PC-9 (cell line): ENCODE results near the gene DPP4. TPM values are rescaled to one million over a fixed set of nuclear protein-coding genes. Genes with fewer than 3 reads are reported as not detected.

Source experiments
- BruUV-seq: library from RNA; stranded (reverse); fragments of 400-500 nt; replicated peaks from 2 replicates; lab custom pipeline; 2021; lab: Mats Ljungman, UMichigan
- CTCF ChIA-PET: fragments of 300-600 bp; sonication (Branson Sonifier 250); formaldehyde crosslinking; loops from one replicate; lab custom pipeline; 2022; ENCODE audit warnings: antibody characterized with exemption; lab: Charles Lee
- POLR2A ChIA-PET: fragments of 300-600 bp; sonication (Branson Sonifier 250); formaldehyde crosslinking; loops from one replicate; lab custom pipeline; 2022; ENCODE audit warnings: antibody characterized with exemption; ENCODE audit not compliant: unreplicated experiment; lab: Charles Lee
- DNase-seq, 2 experiments: peaks; one replicate each; pipeline versions ENCODE4 v3.0.0 to v3.0.0-alpha.2; 2015 to 2022; ENCODE audit warnings: mixed read lengths in 1 of 2
- H2AFZ ChIP-seq: fragments of 200-600 bp; sonication (generic); 2 replicates; pipeline ENCODE4 v1.8.1; 2017; ENCODE audit warnings: antibody characterized with exemption
- H3F3A ChIP-seq: fragments of 200-600 bp; sonication (generic); 2 replicates; pipeline ENCODE4 v1.8.1; 2017; ENCODE audit warnings: antibody characterized with exemption, mild to moderate bottlenecking, low read depth; ENCODE audit not compliant: insufficient read depth
- H3K27ac ChIP-seq: fragments of 200-600 bp; sonication (generic); 2 replicates; pipeline ENCODE4 v1.6.1; 2016; ENCODE audit warnings: mixed run types
- H3K27me3 ChIP-seq: fragments of 200-600 bp; sonication (generic); 2 replicates; pipeline ENCODE4 v1.6.1; 2016; ENCODE audit warnings: low read depth, mixed run types; ENCODE audit not compliant: insufficient read depth
- H3K36me3 ChIP-seq: fragments of 200-600 bp; sonication (generic); 2 replicates; pipeline ENCODE4 v1.6.1; 2016; ENCODE audit warnings: low read depth, mixed run types
- H3K4me1 ChIP-seq: fragments of 200-600 bp; sonication (generic); replicated peaks from 2 replicates; pipeline ENCODE4 v1.6.1; 2016; ENCODE audit warnings: mixed run types; ENCODE audit not compliant: insufficient read depth
- H3K4me2 ChIP-seq: fragments of 200-600 bp; sonication (generic); 2 replicates; pipeline ENCODE4 v1.6.1; 2017; ENCODE audit warnings: mixed run types
- H3K4me3 ChIP-seq: fragments of 200-600 bp; sonication (generic); 2 replicates; pipeline ENCODE4 v1.6.1; 2016; ENCODE audit warnings: mixed run types
- H3K79me2 ChIP-seq: fragments of 200-600 bp; sonication (generic); 2 replicates; pipeline ENCODE4 v1.6.1; 2017; ENCODE audit warnings: low read depth, mixed run types
- H3K9me2 ChIP-seq: fragments of 200-600 bp; sonication (generic); 2 replicates; pipeline ENCODE4 v1.8.1; 2017; ENCODE audit warnings: mild to moderate bottlenecking; ENCODE audit not compliant: insufficient read depth
- H3K9me3 ChIP-seq: fragments of 200-600 bp; sonication (generic); 2 replicates; pipeline ENCODE4 v1.8.1; 2016; ENCODE audit warnings: low read depth; ENCODE audit not compliant: insufficient read depth
- H4K20me1 ChIP-seq: fragments of 200-600 bp; sonication (generic); 2 replicates; pipeline ENCODE4 v1.8.1; 2017; ENCODE audit not compliant: insufficient read depth
- CTCF ChIP-seq: fragments of 200-600 bp; sonication (generic); conservative IDR thresholded peaks from 2 replicates; pipeline ENCODE4 v1.6.1; 2017; ENCODE audit warnings: mixed run types, antibody characterized with exemption, mild to moderate bottlenecking, moderate library complexity
- EZH2 ChIP-seq: fragments of 200-600 bp; sonication (generic); IDR thresholded peaks from 2 replicates; pipeline ENCODE4 v1.8.0; 2017; ENCODE audit warnings: antibody characterized with exemption, low read depth
- intact Hi-C: fragments of 100-400 bp; cut with micrococcal nuclease; formaldehyde crosslinking; loops from one replicate; pipeline ENCODE4 v1.10.0; 2022; ENCODE audit not compliant: unreplicated experiment
- total RNA-seq: library from RNA; stranded (reverse); gene quantifications from 2 replicates; pipeline ENCODE4 v1.2.3, GENCODE V29; 2021

DPP4 gene
- total RNA-seq, 1 experiment from 2014 or later = 0.35 TPM

- no peaks in the 10 kb centered on the region for H3F3A ChIP-seq
- CTCF ChIA-PET = no interaction called here
Measured at GRCh38 chr2:162063899-162064298, 10.1 kb downstream of the DPP4 start.

GRCh38 chr2:162063281-162063680, 10.7 kb downstream of the DPP4 start:
- no peak overlapping the region for H2AFZ ChIP-seq
- no peak for DNase-seq
- H3K27me3 ChIP-seq = no peaks in the 10 kb centered on the region
- H3F3A ChIP-seq = no peaks in the 10 kb centered on the region
- no peak overlapping the region for H3K4me3 ChIP-seq
- H3K27ac ChIP-seq = no peak overlapping the region
- no peaks in the 10 kb centered on the region for H3K4me1 ChIP-seq
- no peak overlapping the region for H3K4me2 ChIP-seq
- no peaks in the 10 kb centered on the region for H3K9me3 ChIP-seq
- POLR2A ChIA-PET = no interaction called here
- H3K79me2 ChIP-seq = no peaks in the 10 kb centered on the region
- no peaks in the 10 kb centered on the region for H4K20me1 ChIP-seq
- BruUV-seq = no TSS peak
- CTCF ChIA-PET = no interaction called here
- H3K9me2 ChIP-seq = no peaks in the 10 kb centered on the region
- no peak for TF ChIP-seq EZH2
- TF ChIP-seq CTCF = no peak
- intact Hi-C loops = no loop called here
- H3K36me3 ChIP-seq = no peaks in the 10 kb centered on the region

More at GRCh38 chr2:162063899-162064298, 10.1 kb downstream of the DPP4 start:
- Histone ChIP-seq H3K4me2 (no peak overlapping the region), H2AFZ (no peak overlapping the region), H3K4me1 (no peaks in the 10 kb centered on the region), H3K27ac (no peak overlapping the region), H3K9me3 (no peaks in the 10 kb centered on the region), H3K9me2 (no peaks in the 10 kb centered on the region), H3K27me3 (no peaks in the 10 kb centered on the region), H3K36me3 (no peaks in the 10 kb centered on the region), H4K20me1 (no peaks in the 10 kb centered on the region), H3K4me3 (no peak overlapping the region), H3K79me2 (no peaks in the 10 kb centered on the region)
- POLR2A ChIA-PET = no interaction called here
- DNase-seq = no peak
- BruUV-seq = no TSS peak
- intact Hi-C loops = no loop called here
- TF ChIP-seq CTCF (no peak), EZH2 (no peak)

- H3K27me3 ChIP-seq = no peaks in the 10 kb centered on the region
- no TSS peak for BruUV-seq
- no peak overlapping the region for H3K4me3 ChIP-seq
- H3K9me2 ChIP-seq = no peaks in the 10 kb centered on the region
- no peaks in the 10 kb centered on the region for H3K79me2 ChIP-seq
- intact Hi-C loops = no loop called here
- no peak overlapping the region for H3K4me2 ChIP-seq
- no peaks in the 10 kb centered on the region for H4K20me1 ChIP-seq
- no peak overlapping the region for H3K27ac ChIP-seq
- POLR2A ChIA-PET = no interaction called here
- no peak overlapping the region for H2AFZ ChIP-seq
- no peaks in the 10 kb centered on the region for H3F3A ChIP-seq
- no peak for TF ChIP-seq CTCF
- no peak for TF ChIP-seq EZH2
- no peak for DNase-seq
- H3K36me3 ChIP-seq = no peaks in the 10 kb centered on the region
- H3K9me3 ChIP-seq = no peaks in the 10 kb centered on the region
- CTCF ChIA-PET = no interaction called here
- no peaks in the 10 kb centered on the region for H3K4me1 ChIP-seq
Measured at GRCh38 chr2:162062559-162062958, 11.5 kb downstream of the DPP4 start.
